GM21737 (cell line): ENCODE results near the gene RNF213.

Experiments used
- ATAC-seq: cut with Tn5 transposase; IDR thresholded peaks from one replicate; pipeline ENCODE4 v1.9.1; 2021; ENCODE audit warnings: mild to moderate bottlenecking, moderate library complexity; ENCODE audit not compliant: unreplicated experiment

The RNF213 gene

DNA sequence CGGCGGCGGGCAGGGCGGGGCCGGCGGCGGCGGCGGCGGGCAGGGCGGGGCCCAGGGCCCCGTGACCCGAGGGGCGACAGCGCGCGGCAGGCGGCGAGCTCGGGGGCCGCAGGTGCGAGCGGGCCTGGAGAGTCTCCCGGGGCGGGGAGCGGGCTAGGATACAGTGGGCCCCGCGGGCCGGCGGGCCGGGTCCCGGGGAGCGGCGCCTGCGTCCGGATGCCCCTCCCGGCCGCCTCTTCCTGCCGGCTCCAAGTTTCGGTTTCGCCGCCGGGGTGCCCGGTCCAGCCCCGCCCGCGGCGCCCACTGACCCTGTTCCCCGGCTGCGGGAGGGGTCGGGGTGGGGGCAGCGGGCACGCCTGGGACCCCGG, at the start of gene RNF213:
RNF213 (plus strand) TSS at position 62 of the 368 bp plus-strand sequence. CDS start 2,830 bp downstream, outside the sequence.
- ATAC-seq: no peak

DNA sequence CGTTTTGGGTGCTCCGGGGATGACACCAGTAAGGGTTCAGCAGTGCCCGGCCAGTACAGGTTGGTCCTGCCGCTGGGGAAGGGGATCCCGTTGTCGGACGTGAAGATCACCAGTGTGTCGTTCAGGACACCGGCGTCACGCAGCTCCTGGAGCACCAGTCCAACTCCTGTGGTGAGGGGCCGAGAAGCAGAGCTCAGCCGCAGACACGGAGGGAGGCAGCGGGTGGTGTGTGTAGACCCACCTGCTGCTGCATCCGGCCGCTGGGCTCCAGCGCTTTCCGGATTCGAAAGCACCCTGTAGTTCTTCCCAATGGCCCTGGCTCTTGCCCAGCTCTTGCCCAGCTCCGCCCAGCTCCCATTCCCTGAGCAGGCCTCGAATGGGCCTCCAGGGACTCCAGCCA, 48.5 kb upstream of the RNF213 start:
- no peak for ATAC-seq

DNA sequence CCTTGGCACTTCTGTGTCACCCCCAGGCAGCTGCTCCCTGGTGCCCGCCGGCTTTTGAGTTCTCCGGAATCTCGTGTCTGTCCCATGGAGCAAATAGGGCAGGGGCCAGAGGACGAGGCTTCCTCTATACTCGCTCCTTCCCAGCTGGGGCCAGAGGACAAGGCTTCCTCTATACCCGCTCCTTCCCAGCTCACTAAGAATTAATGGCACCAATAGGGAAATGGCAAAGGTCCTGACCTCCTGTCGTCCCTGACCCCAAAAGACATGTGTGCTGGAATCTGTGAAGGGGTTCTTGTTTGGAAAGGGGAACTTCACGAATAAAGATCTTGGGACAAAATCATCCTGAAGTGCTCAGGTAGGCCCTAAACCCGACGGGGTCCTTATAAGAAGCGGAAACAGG, 48.1 kb upstream of the RNF213 start:
- ATAC-seq: no peak

GRCh38 chr17:80212962-80213642, 47.5 kb upstream of the RNF213 start:
- ATAC-seq: no peak

DNA sequence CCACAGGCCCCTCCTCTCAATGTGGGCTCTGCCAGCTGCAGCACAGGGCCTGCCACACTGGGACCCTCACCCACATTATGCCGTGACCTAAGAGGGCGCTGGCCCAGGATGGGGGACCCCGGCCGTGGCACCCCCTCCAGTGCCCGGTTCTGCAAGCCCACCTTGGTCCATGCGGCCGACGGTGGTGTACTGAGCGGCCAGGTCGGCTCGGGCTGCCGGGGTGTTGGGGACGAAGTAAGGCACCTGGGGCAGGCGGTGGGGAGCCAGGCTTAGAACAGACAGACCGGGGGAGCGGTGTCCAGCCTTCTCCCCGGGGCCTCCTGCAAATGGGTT, 47.0 kb upstream of the RNF213 start:
- ATAC-seq: no peak

- ATAC-seq: no peak
Measured at GRCh38 chr17:80214012-80214877, 46.4 kb upstream of the RNF213 start.

DNA sequence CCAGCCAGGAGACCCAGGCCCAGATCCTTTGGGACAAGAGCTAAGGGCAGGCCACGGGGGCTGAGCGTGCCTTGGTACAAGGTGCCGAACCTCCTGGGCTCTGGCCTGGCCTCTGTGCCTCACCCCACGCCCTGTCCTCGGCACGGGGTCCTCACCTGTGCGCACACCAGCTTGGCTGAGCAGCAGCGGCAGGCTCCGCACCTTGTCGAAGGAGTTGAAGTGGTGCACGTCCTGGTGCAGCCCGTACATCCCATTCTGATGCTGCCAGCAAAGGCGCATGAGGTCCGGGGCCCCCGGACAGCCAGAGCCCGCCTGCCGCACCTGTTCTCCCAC, 45.8 kb upstream of the RNF213 start:
- ATAC-seq: no peak

GRCh38 chr17:80216473-80217456, 43.9 kb upstream of the RNF213 start:
- ATAC-seq: no peak

DNA sequence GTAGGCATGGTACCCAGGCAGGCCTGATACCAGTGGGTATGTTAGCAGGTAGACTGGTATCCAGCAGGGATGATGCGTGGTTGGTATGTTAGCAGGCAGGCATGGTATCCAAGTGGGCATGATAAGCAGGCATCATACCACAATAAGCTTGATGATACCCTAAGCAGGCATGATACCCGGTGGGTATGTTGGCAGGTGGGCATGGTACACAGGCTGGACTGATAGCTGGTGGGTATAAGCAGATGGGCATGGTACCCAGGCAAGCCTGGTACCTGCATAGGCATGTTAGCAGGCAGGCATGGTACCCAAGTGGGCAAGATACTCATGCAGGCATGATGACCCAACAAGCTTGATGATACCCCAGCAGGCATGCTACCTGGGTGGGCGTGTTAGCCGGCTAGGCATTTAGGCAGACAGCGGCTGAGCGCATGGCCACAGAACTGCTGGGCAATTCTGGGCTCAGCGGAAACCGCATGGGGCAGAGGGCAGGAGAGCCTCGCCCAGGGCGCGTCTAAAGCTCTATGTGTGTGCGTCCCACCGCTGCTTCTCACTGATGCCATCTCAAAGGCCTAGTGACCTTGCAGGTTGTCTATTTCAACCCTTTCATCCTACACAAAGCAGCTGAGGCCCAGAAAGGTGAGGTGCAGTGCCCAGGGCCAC, 42.8 kb upstream of the RNF213 start:
- ATAC-seq: no peak

DNA sequence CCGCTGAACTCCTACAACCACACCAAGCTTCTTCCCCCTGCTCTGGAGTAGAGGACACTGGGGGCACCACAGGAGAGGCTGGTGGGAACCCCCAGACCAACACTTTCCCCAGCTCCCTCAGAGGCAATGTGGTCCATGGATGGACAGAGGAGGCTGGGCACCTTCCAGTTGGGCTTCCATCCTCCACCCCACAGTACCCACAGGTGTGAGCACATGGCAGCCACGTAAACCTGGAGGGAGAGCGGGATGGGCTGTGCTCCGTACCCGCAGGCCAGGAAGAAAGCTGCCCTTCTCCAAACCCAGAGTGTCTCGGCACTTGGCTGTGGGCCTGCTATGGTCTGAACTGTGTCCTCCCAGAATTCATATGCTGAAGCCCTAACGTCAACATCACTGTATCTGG, 42.3 kb upstream of the RNF213 start:
- no peak for ATAC-seq

GRCh38 chr17:80219013-80219762, 41.5 kb upstream of the RNF213 start:
- peak; percentile 67 for ATAC-seq

- ATAC-seq: peak; percentile 19
Measured at GRCh38 chr17:80219763-80220053, 40.9 kb upstream of the RNF213 start.

GRCh38 chr17:80220054-80220735, 40.5 kb upstream of the RNF213 start, which contains the start of the genes SGSH and SLC26A11:
Gene SGSH (minus strand): TSS chr17:80220333. CDS start chr17:80220313, 20 bp downstream.
Gene SLC26A11 (plus strand): TSS chr17:80220427. CDS start chr17:80221561, 1,134 bp downstream.
- peak; percentile 35 for ATAC-seq

DNA sequence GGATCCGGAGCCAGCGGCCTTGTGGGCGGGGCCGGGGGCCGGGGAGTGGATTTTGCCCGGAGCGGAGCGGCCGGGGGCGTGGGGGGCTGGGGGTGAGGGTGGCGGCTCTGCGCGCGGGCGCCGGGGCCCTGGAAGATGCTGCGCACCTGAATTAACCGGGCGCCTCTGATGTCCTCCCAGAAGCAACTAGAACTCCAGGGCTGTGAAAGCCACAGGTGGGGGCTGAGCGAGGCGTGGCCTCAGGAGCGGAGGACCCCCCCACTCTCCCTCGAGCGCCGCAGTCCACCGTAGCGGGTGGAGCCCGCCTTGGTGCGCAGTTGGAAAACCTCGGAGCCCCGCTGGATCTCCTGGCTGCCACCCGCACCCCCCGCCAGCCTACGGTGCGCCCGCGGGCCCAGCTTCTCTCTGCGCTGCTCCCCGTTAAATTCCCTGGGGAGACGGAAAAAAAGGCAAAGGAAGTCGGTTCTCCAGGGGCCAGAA, 39.9 kb upstream of the RNF213 start:
- ATAC-seq: no peak

- no peak for ATAC-seq
Measured at GRCh38 chr17:80221351-80222105, 39.1 kb upstream of the RNF213 start.

DNA sequence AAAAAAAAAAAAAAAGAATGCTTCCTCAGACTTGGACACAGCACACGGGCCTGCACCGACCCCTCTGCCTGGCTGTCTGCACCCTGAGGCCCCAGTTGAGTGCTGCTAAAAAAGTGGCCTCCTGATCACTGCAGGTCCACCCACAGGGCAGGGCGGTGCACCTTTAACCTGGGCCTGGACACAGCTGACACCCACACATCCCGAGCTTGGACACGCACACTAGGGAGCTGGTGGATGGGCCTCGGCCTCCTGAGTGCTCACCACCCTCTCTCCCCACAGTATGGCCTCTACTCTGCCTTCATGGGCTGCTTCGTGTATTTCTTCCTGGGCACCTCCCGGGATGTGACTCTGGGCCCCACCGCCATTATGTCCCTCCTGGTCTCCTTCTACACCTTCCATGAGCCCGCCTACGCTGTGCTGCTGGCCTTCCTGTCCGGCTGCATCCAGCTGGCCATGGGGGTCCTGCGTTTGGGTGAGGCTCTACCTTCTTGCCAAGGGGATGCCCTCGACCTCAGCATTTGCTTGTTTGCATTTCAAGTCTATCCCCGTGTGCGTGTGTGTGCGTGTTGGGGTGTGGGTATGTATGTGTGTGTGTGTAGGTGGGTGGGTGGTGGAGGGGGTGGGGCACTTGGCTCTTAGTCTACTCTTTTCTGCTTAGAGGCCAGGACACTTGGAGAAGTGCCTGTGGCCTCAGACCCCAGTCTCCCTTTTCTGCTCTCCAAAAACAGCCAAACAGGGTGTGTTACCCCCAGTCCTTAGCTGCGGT, 38.1 kb upstream of the RNF213 start:
- ATAC-seq: no peak

DNA sequence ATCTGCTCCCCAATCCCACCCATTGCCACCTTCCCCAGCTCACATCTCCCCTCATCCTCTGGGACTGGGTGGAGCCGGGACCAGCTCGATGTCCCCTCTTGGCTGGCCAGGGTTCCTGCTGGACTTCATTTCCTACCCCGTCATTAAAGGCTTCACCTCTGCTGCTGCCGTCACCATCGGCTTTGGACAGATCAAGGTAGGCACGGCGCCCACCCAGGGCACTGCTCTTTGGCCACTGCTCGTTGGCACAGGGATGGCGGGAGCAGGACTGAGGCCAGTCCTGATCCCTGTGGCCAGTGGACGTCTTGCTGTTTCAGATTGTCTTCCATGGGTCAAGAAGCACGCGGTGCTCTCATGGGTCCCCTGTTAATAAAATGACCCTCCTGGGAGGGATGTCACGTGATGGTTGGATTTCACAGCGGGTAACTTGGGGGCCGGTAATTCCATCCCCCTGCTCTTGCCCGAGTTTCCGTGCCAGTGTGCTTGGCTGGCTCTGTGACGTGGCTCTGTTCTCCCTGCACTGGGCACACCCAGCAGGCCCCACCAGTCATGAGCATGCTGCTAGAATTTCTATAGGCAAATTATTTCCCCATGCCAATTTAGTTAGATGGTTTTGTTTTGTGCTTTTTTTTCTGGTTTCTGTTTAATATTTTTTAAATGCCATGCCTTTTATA, 37.4 kb upstream of the RNF213 start:
- ATAC-seq: no peak
